Gastrocnemius medialis (tissue), 4 donors: ENCODE results near the gene RIPOR3.

Experiments
- CTCF ChIP-seq, 5 experiments: fragments of 450-650 bp in 3 of 5; fragments of 200-600 bp in 2 of 5; sonication (generic) in 2 of 5; IDR thresholded peaks in 4 of 5; conservative IDR thresholded peaks in 1 of 5; 1 replicate in 4 of 5; 2 replicates in 1 of 5; pipeline ENCODE4 v1.5.1; 2016 to 2019; ENCODE audit warnings: antibody characterized with exemption in 5 of 5, mild to moderate bottlenecking in 3 of 5, moderate library complexity in 3 of 5
- POLR2A ChIP-seq, 2 donors: fragments of 450-650 bp; IDR thresholded peaks; one replicate each; pipeline ENCODE4 v1.6.1; 2017; ENCODE audit warnings: antibody characterized with exemption in 2 of 2, mild to moderate bottlenecking in 2 of 2, moderate library complexity in 2 of 2

GRCh38 chr20:50645253-50646068 is 45.9 kb downstream of the RIPOR3 start:
- TF ChIP-seq POLR2A (IDR thresholded peaks at IDR 0.05): no peak
- TF ChIP-seq CTCF (IDR thresholded peaks at IDR 0.05 in 4 of 5, conservative IDR thresholded peaks at IDR 0.05 in 1 of 5): no peak
